ENCODE measurements around the gene INAFM2.

DNA sequence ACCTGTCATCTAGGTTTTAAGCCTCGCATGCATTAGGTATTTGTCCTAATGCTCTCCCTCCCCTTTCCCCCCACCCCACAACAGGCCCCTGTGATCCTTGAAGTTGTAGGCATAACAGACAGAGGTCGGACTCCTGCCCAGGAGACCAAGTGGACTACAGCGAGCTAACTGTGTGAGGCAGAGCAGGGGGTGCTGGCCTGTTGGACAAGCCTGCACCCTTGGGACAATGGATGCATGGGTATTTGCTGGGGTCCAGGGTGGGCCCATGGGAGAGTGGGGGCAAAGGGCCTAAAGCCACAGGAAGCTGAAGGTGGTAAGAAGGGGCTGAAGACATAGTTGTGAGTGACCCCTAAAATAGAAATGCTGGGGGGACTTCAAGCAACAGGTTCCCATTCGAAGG, 18.2 kb upstream of the INAFM2 start:
- TF ChIP-seq CTCF (IDR thresholded peaks at IDR 0.05; ENCODE audit: low read length) (no peak), EZH2 (optimal IDR thresholded peaks at IDR 0.05; ENCODE audit: low read depth, low read length) (no peak), EZH2phosphoT487 (IDR thresholded peaks at IDR 0.05; ENCODE audit: low read length) (no peak)
